ENCODE results near the gene DYNLL1. TPM values are rescaled to one million over a fixed set of nuclear protein-coding genes. Genes with fewer than 3 reads are reported as not detected.

The DYNLL1 gene
- total RNA-seq, result 232 and 373 TPM in 2 replicates

GRCh38 chr12:120495731-120496412 is at the start of gene DYNLL1:
TSS of gene DYNLL1 (plus strand) at chr12:120496113. CDS start at chr12:120496422, 309 bp downstream.

GRCh38 chr12:120469450-120470149 is 26.3 kb upstream of the DYNLL1 start, which contains the start of gene SRSF9:
TSS of gene SRSF9 (minus strand) at chr12:120469748. CDS start at chr12:120469609, 139 bp downstream.

GRCh38 chr12:120528861-120529525 is 33.1 kb downstream of the DYNLL1 start, which contains the start of gene COQ5:
TSS of gene COQ5 (minus strand) at chr12:120529158. CDS start at chr12:120529141, 17 bp downstream.

GRCh38 chr12:120534203-120534702 is 38.3 kb downstream of the DYNLL1 start, which contains the start of gene RNF10:
TSS of gene RNF10 (plus strand) at chr12:120534356. CDS start at chr12:120534812, 456 bp downstream.

Other genes starting within 250 kb of the DYNLL1 start
- gene PXN, start 230.4 kb upstream of the DYNLL1 start, total RNA-seq, result 34.3 and 78.6 TPM in 2 replicates
- under 0.01 TPM in 2 replicates for gene RNU4-2, start 204.2 kb upstream of the DYNLL1 start, total RNA-seq
- under 0.01 TPM in 1 of 2 replicates, not detected in the other for gene RNU4-1, start 202.9 kb upstream of the DYNLL1 start, total RNA-seq
- gene SIRT4, start 193.8 kb upstream of the DYNLL1 start, total RNA-seq, result 1.1 and 1.8 TPM in 2 replicates
- gene PLA2G1B, start 168.3 kb upstream of the DYNLL1 start, total RNA-seq, result not detected in 2 replicates
- gene MSI1, start 126.9 kb upstream of the DYNLL1 start, total RNA-seq, result not detected in 2 replicates
- 418 and 561 TPM in 2 replicates for gene COX6A1, start 58.0 kb upstream of the DYNLL1 start, total RNA-seq
- 26.1 and 31.0 TPM in 2 replicates for gene TRIAP1, start 49.7 kb upstream of the DYNLL1 start, total RNA-seq
- 14.4 and 25.2 TPM in 2 replicates for gene GATC, start 49.7 kb upstream of the DYNLL1 start, total RNA-seq
- 173 and 175 TPM in 2 replicates for gene SRSF9, start 26.4 kb upstream of the DYNLL1 start, total RNA-seq
- 23.3 and 28.9 TPM in 2 replicates for gene COQ5, start 33.0 kb downstream of the DYNLL1 start, total RNA-seq
- 110 and 248 TPM in 2 replicates for gene RNF10, start 38.2 kb downstream of the DYNLL1 start, total RNA-seq
- 23.3 and 31.0 TPM in 2 replicates for gene POP5, start 85.3 kb downstream of the DYNLL1 start, total RNA-seq
- gene CABP1, start 144.5 kb downstream of the DYNLL1 start, total RNA-seq, result 0.16 TPM in 1 of 2 replicates, not detected in the other
- 54.3 and 62.5 TPM in 2 replicates for gene MLEC, start 191.0 kb downstream of the DYNLL1 start, total RNA-seq
- gene UNC119B, start 214.3 kb downstream of the DYNLL1 start, total RNA-seq, result 18.6 and 24.7 TPM in 2 replicates
- gene ACADS, start 229.7 kb downstream of the DYNLL1 start, total RNA-seq, result 14.9 and 22.4 TPM in 2 replicates

All from bladder microvascular endothelial cell (primary cell).